ENCODE data around the gene ZBTB39. TPM values are rescaled to one million over a fixed set of nuclear protein-coding genes. Genes with fewer than 3 reads are reported as not detected.
"Not testable (repeated sequence)": the region's sequence is repeated elsewhere in the genome, so short reads cannot be mapped to it uniquely, and the experiment has no call there.

ZBTB39 gene
- total RNA-seq, 2 donors from 2014 or later: 4.8 to 5.6 TPM

- no peak for DNase-seq (ENCODE audit: low spot score)
- intact Hi-C loops (cut with DNase I): no loop called here
Measured at GRCh38 chr12:57039016-57039798, 32.9 kb upstream of the ZBTB39 start.

GRCh38 chr12:57037264-57037663, 30.9 kb upstream of the ZBTB39 start:
- no peak for DNase-seq (ENCODE audit: low spot score)
- intact Hi-C loops (cut with DNase I): no loop called here

- DNase-seq (ENCODE audit: low spot score): peak; percentile 10
- intact Hi-C loops (cut with DNase I): no loop called here
Measured at GRCh38 chr12:57033431-57033830, 27.1 kb upstream of the ZBTB39 start.

GRCh38 chr12:57031789-57032188, 25.4 kb upstream of the ZBTB39 start:
- DNase-seq (ENCODE audit: low spot score): no peak
- intact Hi-C loops (cut with DNase I): no loop called here

GRCh38 chr12:57031138-57031725, 24.9 kb upstream of the ZBTB39 start:
- DNase-seq (ENCODE audit: low spot score): no peak
- intact Hi-C loops (cut with DNase I): no loop called here

GRCh38 chr12:57029457-57029856, 23.1 kb upstream of the ZBTB39 start:
- intact Hi-C loops (cut with DNase I): no loop called here
- no peak for DNase-seq (ENCODE audit: low spot score)

GRCh38 chr12:57027805-57028153, 21.4 kb upstream of the ZBTB39 start:
- DNase-seq (ENCODE audit: low spot score): peak; percentile 43
- intact Hi-C loops (cut with DNase I): no loop called here

GRCh38 chr12:57027011-57027804, 20.9 kb upstream of the ZBTB39 start:
- intact Hi-C loops (cut with DNase I): no loop called here
- peak; percentile 3 for DNase-seq (ENCODE audit: low spot score)

GRCh38 chr12:57025196-57025595, 18.9 kb upstream of the ZBTB39 start:
- intact Hi-C loops (cut with DNase I): no loop called here
- peak; percentile 3 for DNase-seq (ENCODE audit: low spot score)

GRCh38 chr12:57022324-57022723, 16.0 kb upstream of the ZBTB39 start:
- intact Hi-C loops (cut with DNase I): not testable (repeated sequence)
- DNase-seq (ENCODE audit: low spot score): peak; percentile 17

GRCh38 chr12:57019983-57020719, 13.8 kb upstream of the ZBTB39 start:
- intact Hi-C loops (cut with DNase I): no loop called here
- DNase-seq (ENCODE audit: low spot score): no peak

GRCh38 chr12:57018906-57019305, 12.6 kb upstream of the ZBTB39 start:
- DNase-seq (ENCODE audit: low spot score): no peak
- intact Hi-C loops (cut with DNase I): no loop called here

- intact Hi-C loops (cut with DNase I): not testable (repeated sequence)
- peak; percentile 50 for DNase-seq (ENCODE audit: low spot score)
Measured at GRCh38 chr12:57018353-57018752, 12.0 kb upstream of the ZBTB39 start.

GRCh38 chr12:57016348-57016747, 10.0 kb upstream of the ZBTB39 start, which contains the start of gene TAC3:
Gene TAC3, minus strand, starts transcription at chr12:57016529. Its CDS starts 732 bp downstream, at chr12:57015797.
- no peak for DNase-seq (ENCODE audit: low spot score)
- intact Hi-C loops (cut with DNase I): no loop called here

GRCh38 chr12:57012600-57013465, 6.5 kb upstream of the ZBTB39 start:
- intact Hi-C loops (cut with DNase I): no loop called here
- no peak for DNase-seq (ENCODE audit: low spot score)

- DNase-seq (ENCODE audit: low spot score): no peak
- intact Hi-C loops (cut with DNase I): no loop called here
Measured at GRCh38 chr12:57011438-57012424, 5.4 kb upstream of the ZBTB39 start.

GRCh38 chr12:57010627-57011247, 4.4 kb upstream of the ZBTB39 start:
- no peak for DNase-seq (ENCODE audit: low spot score)
- intact Hi-C loops (cut with DNase I): no loop called here

Data from posterior vena cava (tissue), 2 donors.